ENCODE data around the gene TECPR2. TPM values are rescaled to one million over a fixed set of nuclear protein-coding genes. Genes with fewer than 3 reads are reported as not detected.

TECPR2 gene
- total and polyA plus RNA-seq, 10 of the 15 experiments (the other 5 are each of a cell fraction or from before 2014, with no cell fraction given) = 0.15 to 10.0 (median 3.0) TPM

DNA sequence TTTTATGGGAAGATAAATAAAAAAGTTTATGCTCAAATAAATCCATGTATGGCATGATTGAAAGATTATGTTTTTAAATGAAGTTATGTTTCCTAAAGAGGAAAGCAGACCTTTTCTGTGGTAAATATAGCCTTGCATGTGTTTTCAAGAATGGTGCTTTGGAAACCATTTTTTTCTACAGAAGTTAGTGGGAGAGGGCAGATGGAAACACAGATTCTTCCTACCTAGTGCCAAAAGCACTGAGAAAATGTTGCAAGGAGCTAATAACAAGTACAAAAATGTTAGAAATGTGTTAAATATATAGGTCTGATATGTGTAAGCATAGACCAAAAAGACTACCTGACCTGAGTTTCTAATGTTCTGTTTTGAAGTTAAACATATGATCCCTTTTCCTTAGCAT is 24.3 kb downstream of the TECPR2 start:
- ChIA-PET RAD21 (ENCODE audit: unreplicated experiment) (no interaction called here), SMC1A (ENCODE audit: uncharacterized antibody, unreplicated experiment) (interaction anchor here (0.6 kb wide), 1 partner anchor 543 kb away, joined by 3 read pairs; no protein-coding TSS in a partner anchor), POLR2A (no interaction called here), CTCF (interaction anchor here (1.3 kb wide), 1 partner anchor 55 kb away, joined by 5 read pairs; no protein-coding TSS in a partner anchor)
- H3K36me3 ChIP-seq (ENCODE audit: control insufficient read depth in 2 of 2, insufficient read depth in 2 of 2, low read length in 1 of 2) = no peaks in the 10 kb centered on the region; a peak in 1 of 4 replicates
- no peaks in the 10 kb centered on the region for H3K27me3 ChIP-seq (replicated peaks in 1 of 2; ENCODE audit: control insufficient read depth in 2 of 2, insufficient read depth in 2 of 2, low read length in 1 of 2)
- H3K9ac ChIP-seq (ENCODE audit: control insufficient read depth, insufficient read depth, low read length) = no peak overlapping the region
- no peaks in the 10 kb centered on the region for H4K20me1 ChIP-seq (ENCODE audit: control insufficient read depth, insufficient read depth)
- DNase-seq (ENCODE audit: low read depth, low spot score) (no peak), FAIRE-seq (no peak), ATAC-seq (no peak)
- H3K27ac ChIP-seq (ENCODE audit: control insufficient read depth, insufficient read depth) = no peak overlapping the region
- no peaks in the 10 kb centered on the region for H3K4me1 ChIP-seq (ENCODE audit: control insufficient read depth, insufficient read depth, low read length)
- no peak overlapping the region for H3K4me3 ChIP-seq
- no peak overlapping the region for H2AFZ ChIP-seq (ENCODE audit: control insufficient read depth, low read depth, low read length)
- no TSS peak for BruUV-seq (replicated peaks)
- in situ Hi-C loops (cut with MboI) = no loop called here
- H3K79me2 ChIP-seq (ENCODE audit: control insufficient read depth, insufficient read depth, low read length) = no peaks in the 10 kb centered on the region
- H3K4me2 ChIP-seq (ENCODE audit: control insufficient read depth, insufficient read depth) = no peak overlapping the region
- no peaks in the 10 kb centered on the region for H3K9me3 ChIP-seq (replicated peaks; ENCODE audit: control insufficient read depth, insufficient read depth, low read length)
- intact Hi-C loops (cut with micrococcal nuclease; ENCODE audit: unreplicated experiment) = no loop called here
- TF ChIP-seq, protein P1, sequence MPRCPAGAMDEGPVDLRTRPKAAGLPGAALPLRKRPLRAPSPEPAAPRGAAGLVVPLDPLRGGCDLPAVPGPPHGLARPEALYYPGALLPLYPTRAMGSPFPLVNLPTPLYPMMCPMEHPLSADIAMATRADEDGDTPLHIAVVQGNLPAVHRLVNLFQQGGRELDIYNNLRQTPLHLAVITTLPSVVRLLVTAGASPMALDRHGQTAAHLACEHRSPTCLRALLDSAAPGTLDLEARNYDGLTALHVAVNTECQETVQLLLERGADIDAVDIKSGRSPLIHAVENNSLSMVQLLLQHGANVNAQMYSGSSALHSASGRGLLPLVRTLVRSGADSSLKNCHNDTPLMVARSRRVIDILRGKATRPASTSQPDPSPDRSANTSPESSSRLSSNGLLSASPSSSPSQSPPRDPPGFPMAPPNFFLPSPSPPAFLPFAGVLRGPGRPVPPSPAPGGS (IDR thresholded peaks at IDR 0.05; ENCODE audit: borderline replicate concordance, insufficient read depth, low read depth, low read length, poor library complexity, severe bottlenecking) = no peak
- no peak for TF ChIP-seq ZNF24 (IDR thresholded peaks at IDR 0.05)
- TF ChIP-seq, protein P2, sequence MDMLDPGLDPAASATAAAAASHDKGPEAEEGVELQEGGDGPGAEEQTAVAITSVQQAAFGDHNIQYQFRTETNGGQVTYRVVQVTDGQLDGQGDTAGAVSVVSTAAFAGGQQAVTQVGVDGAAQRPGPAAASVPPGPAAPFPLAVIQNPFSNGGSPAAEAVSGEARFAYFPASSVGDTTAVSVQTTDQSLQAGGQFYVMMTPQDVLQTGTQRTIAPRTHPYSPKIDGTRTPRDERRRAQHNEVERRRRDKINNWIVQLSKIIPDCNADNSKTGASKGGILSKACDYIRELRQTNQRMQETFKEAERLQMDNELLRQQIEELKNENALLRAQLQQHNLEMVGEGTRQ (IDR thresholded peaks at IDR 0.05; ENCODE audit: borderline replicate concordance, low read depth, low read length) = no peak
- TF ChIP-seq, protein P3, sequence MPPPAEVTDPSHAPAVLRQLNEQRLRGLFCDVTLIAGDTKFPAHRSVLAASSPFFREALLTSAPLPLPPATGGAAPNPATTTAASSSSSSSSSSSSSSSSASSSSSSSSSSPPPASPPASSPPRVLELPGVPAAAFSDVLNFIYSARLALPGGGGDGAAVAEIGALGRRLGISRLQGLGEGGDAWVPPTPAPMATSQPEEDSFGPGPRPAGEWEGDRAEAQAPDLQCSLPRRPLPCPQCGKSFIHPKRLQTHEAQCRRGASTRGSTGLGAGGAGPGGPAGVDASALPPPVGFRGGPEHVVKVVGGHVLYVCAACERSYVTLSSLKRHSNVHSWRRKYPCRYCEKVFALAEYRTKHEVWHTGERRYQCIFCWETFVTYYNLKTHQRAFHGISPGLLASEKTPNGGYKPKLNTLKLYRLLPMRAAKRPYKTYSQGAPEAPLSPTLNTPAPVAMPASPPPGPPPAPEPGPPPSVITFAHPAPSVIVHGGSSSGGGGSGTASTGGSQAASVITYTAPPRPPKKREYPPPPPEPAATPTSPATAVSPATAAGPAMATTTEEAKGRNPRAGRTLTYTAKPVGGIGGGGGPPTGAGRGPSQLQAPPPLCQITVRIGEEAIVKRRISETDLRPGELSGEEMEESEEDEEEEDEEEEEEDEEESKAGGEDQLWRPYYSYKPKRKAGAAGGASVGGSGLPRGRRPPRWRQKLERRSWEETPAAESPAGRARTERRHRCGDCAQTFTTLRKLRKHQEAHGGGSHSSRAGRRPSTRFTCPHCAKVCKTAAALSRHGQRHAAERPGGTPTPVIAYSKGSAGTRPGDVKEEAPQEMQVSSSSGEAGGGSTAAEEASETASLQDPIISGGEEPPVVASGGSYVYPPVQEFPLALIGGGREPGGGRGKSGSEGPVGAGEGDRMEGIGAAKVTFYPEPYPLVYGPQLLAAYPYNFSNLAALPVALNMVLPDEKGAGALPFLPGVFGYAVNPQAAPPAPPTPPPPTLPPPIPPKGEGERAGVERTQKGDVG (CRISPR knock-in tag; IDR thresholded peaks at IDR 0.05) = no peak
- TF ChIP-seq HDAC6 (IDR thresholded peaks at IDR 0.05; ENCODE audit: unreplicated experiment) = no peak
- TF ChIP-seq SUZ12 (IDR thresholded peaks at IDR 0.05; ENCODE audit: unreplicated experiment) = no peak
- no peak for TF ChIP-seq BHLHE40 (IDR thresholded peaks at IDR 0.05; ENCODE audit: borderline replicate concordance in 1 of 2, low read depth in 2 of 2, low read length in 1 of 2)
- TF ChIP-seq FOXK2 (IDR thresholded peaks at IDR 0.05) = no peak
- no peak for TF ChIP-seq CHD4 (IDR thresholded peaks at IDR 0.05)
- TF ChIP-seq, protein P4, sequence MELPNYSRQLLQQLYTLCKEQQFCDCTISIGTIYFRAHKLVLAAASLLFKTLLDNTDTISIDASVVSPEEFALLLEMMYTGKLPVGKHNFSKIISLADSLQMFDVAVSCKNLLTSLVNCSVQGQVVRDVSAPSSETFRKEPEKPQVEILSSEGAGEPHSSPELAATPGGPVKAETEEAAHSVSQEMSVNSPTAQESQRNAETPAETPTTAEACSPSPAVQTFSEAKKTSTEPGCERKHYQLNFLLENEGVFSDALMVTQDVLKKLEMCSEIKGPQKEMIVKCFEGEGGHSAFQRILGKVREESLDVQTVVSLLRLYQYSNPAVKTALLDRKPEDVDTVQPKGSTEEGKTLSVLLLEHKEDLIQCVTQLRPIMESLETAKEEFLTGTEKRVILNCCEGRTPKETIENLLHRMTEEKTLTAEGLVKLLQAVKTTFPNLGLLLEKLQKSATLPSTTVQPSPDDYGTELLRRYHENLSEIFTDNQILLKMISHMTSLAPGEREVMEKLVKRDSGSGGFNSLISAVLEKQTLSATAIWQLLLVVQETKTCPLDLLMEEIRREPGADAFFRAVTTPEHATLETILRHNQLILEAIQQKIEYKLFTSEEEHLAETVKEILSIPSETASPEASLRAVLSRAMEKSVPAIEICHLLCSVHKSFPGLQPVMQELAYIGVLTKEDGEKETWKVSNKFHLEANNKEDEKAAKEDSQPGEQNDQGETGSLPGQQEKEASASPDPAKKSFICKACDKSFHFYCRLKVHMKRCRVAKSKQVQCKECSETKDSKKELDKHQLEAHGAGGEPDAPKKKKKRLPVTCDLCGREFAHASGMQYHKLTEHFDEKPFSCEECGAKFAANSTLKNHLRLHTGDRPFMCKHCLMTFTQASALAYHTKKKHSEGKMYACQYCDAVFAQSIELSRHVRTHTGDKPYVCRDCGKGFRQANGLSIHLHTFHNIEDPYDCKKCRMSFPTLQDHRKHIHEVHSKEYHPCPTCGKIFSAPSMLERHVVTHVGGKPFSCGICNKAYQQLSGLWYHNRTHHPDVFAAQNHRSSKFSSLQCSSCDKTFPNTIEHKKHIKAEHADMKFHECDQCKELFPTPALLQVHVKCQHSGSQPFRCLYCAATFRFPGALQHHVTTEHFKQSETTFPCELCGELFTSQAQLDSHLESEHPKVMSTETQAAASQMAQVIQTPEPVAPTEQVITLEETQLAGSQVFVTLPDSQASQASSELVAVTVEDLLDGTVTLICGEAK (IDR thresholded peaks at IDR 0.05; ENCODE audit: borderline replicate concordance) = no peak
- TF ChIP-seq SMC3 (IDR thresholded peaks at IDR 0.05; ENCODE audit: borderline replicate concordance, low read length) = no peak
- TF ChIP-seq ZNF274 (IDR thresholded peaks at IDR 0.05; ENCODE audit: insufficient read depth, insufficient read length) = no peak
- TF ChIP-seq SREBF1 (IDR thresholded peaks at IDR 0.05; ENCODE audit: low read length) = no peak
- TF ChIP-seq JUND (IDR thresholded peaks at IDR 0.05; ENCODE audit: low read depth, low read length) = no peak
- TF ChIP-seq, protein P5, sequence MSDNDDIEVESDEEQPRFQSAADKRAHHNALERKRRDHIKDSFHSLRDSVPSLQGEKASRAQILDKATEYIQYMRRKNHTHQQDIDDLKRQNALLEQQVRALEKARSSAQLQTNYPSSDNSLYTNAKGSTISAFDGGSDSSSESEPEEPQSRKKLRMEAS (IDR thresholded peaks at IDR 0.05; ENCODE audit: low read depth, low read length) = no peak
- no peak for TF ChIP-seq CBFB (IDR thresholded peaks at IDR 0.05; ENCODE audit: low read depth)

Data from GM12878 (cell line).